OCI-LY1 (cell line): ENCODE results near the gene CDC25C.
"Not testable (repeated sequence)": the region's sequence is repeated elsewhere in the genome, so short reads cannot be mapped to it uniquely, and the experiment has no call there.

Experiments
- H2AFZ ChIP-seq: fragments of 200-600 bp; sonication (generic), shearing (Covaris generic); 2 replicates; pipeline ENCODE4 v1.6.0; 2014; ENCODE audit warnings: antibody characterized with exemption, mild to moderate bottlenecking, low read length
- H3F3A ChIP-seq: fragments of 200-600 bp; sonication (generic), shearing (Covaris generic); 2 replicates; pipeline ENCODE4 v1.6.0; 2014; ENCODE audit warnings: mild to moderate bottlenecking, antibody characterized with exemption, low read length, moderate library complexity; ENCODE audit not compliant: insufficient read depth
- H3K27ac ChIP-seq: fragments of 200-600 bp; sonication (generic); 2 replicates; pipeline ENCODE4 v1.5.1; 2014; ENCODE audit warnings: low read length, mixed run types, mild to moderate bottlenecking, low read depth; ENCODE audit not compliant: poor library complexity, severe bottlenecking
- H3K27me3 ChIP-seq: fragments of 200-600 bp; sonication (generic); 2 replicates; pipeline ENCODE4 v1.6.0; 2014; ENCODE audit warnings: antibody characterized with exemption, mild to moderate bottlenecking, low read length, moderate library complexity; ENCODE audit not compliant: insufficient read depth
- H3K36me3 ChIP-seq: fragments of 200-600 bp; sonication (generic); 2 replicates; pipeline ENCODE4 v1.6.1; 2014; ENCODE audit warnings: mild to moderate bottlenecking, antibody characterized with exemption, low read length, moderate library complexity, mixed read lengths; ENCODE audit not compliant: insufficient read depth
- H3K4me1 ChIP-seq: fragments of 200-600 bp; sonication (generic); 2 replicates; pipeline ENCODE4 v1.5.1; 2014; ENCODE audit warnings: mild to moderate bottlenecking, low read length, moderate library complexity; ENCODE audit not compliant: insufficient read depth, severe bottlenecking
- H3K4me2 ChIP-seq: fragments of 200-600 bp; sonication (generic), shearing (Covaris generic); 2 replicates; pipeline ENCODE4 v1.6.1; 2014; ENCODE audit warnings: low read length
- H3K4me3 ChIP-seq: fragments of 200-600 bp; sonication (generic); 2 replicates; pipeline ENCODE4 v1.5.1; 2014; ENCODE audit warnings: low read length, low read depth, mild to moderate bottlenecking, mixed read lengths; ENCODE audit not compliant: poor library complexity, severe bottlenecking
- H3K79me2 ChIP-seq: fragments of 200-600 bp; shearing (Covaris generic); 2 replicates; pipeline ENCODE4 v1.6.1; 2016; ENCODE audit warnings: mixed run types, low read length, mixed read lengths; ENCODE audit not compliant: insufficient read depth
- H3K9ac ChIP-seq: fragments of 200-600 bp; sonication (generic), shearing (Covaris generic); 2 replicates; pipeline ENCODE4 v1.6.1; 2014; ENCODE audit warnings: mild to moderate bottlenecking, low read length, mixed read lengths
- H3K9me2 ChIP-seq: fragments of 200-600 bp; sonication (generic), shearing (Covaris generic); 2 replicates; pipeline ENCODE4 v1.6.1; 2014; ENCODE audit warnings: low read depth, mild to moderate bottlenecking, low read length, mixed read lengths
- H3K9me3 ChIP-seq: fragments of 200-600 bp; shearing (Covaris generic); 2 replicates; pipeline ENCODE4 v1.6.1; 2014; ENCODE audit warnings: low read length, mixed read lengths
- H4K20me1 ChIP-seq: fragments of 200-600 bp; sonication (generic), shearing (Covaris generic); 2 replicates; pipeline ENCODE4 v1.6.0; 2016; ENCODE audit warnings: mild to moderate bottlenecking, low read length; ENCODE audit not compliant: insufficient read depth
- CTCF ChIP-seq: fragments of 200-600 bp; sonication (generic), shearing (Covaris generic); IDR thresholded peaks from 2 replicates; pipeline ENCODE4 v1.5.1; 2017; ENCODE audit warnings: mild to moderate bottlenecking, antibody characterized with exemption, low read length, moderate library complexity, mixed read lengths
- EZH2 ChIP-seq: fragments of 200-600 bp; sonication (generic), shearing (Covaris generic); IDR thresholded peaks from 2 replicates; pipeline ENCODE4 v1.8.0; 2017; ENCODE audit warnings: borderline replicate concordance, mixed run types, mild to moderate bottlenecking, antibody characterized with exemption, low read length, moderate library complexity, mixed read lengths

CDC25C gene

GRCh38 chr5:138257583-138257982 lies 74.0 kb downstream of the CDC25C start:
- Histone ChIP-seq H3F3A (no peaks in the 10 kb centered on the region), H3K36me3 (no peaks in the 10 kb centered on the region), H3K9me3 (no peaks in the 10 kb centered on the region), H3K4me2 (no peak overlapping the region), H4K20me1 (no peaks in the 10 kb centered on the region), H3K79me2 (no peaks in the 10 kb centered on the region), H3K27ac (no peak overlapping the region), H3K9me2 (no peaks in the 10 kb centered on the region), H3K4me1 (no peaks in the 10 kb centered on the region), H3K4me3 (no peak overlapping the region), H3K27me3 (peaks cover 9% of the 10 kb centered on the region; the same call in 1 of the 2 replicates), H2AFZ (no peak overlapping the region), H3K9ac (no peak overlapping the region)
- no peak for TF ChIP-seq EZH2
- TF ChIP-seq CTCF: no peak

GRCh38 chr5:138252944-138253343 lies 78.7 kb downstream of the CDC25C start:
- H3K4me2 ChIP-seq: no peak overlapping the region
- TF ChIP-seq CTCF (no peak), EZH2 (no peak)
- H3K4me1 ChIP-seq: no peaks in the 10 kb centered on the region
- no peaks in the 10 kb centered on the region for H3K79me2 ChIP-seq
- H3K9me2 ChIP-seq: no peaks in the 10 kb centered on the region
- H3K27me3 ChIP-seq: peaks cover 10% of the 10 kb centered on the region; the same call in 1 of the 2 replicates
- no peak overlapping the region for H3K4me3 ChIP-seq
- no peaks in the 10 kb centered on the region for H3K9me3 ChIP-seq
- no peak overlapping the region for H3K27ac ChIP-seq
- no peaks in the 10 kb centered on the region for H3K36me3 ChIP-seq
- no peaks in the 10 kb centered on the region for H3F3A ChIP-seq
- H4K20me1 ChIP-seq: no peaks in the 10 kb centered on the region
- H2AFZ ChIP-seq: no peak overlapping the region
- H3K9ac ChIP-seq: no peak overlapping the region

- H3K9me3 ChIP-seq, H3K4me3 ChIP-seq, H2AFZ ChIP-seq, H3F3A ChIP-seq, H3K4me2 ChIP-seq, H4K20me1 ChIP-seq, H3K79me2 ChIP-seq, H3K4me1 ChIP-seq, H3K36me3 ChIP-seq, H3K9me2 ChIP-seq, H3K27ac ChIP-seq, H3K9ac ChIP-seq: not testable (repeated sequence)
- peaks cover 13% of the 10 kb centered on the region; the same call in 1 of the 2 replicates for H3K27me3 ChIP-seq
These were observed 83.8 kb downstream of the CDC25C start for GRCh38 chr5:138247800-138248199.

- Histone ChIP-seq H3K36me3 (no peaks in the 10 kb centered on the region), H3K4me1 (no peaks in the 10 kb centered on the region), H3K27ac (no peak overlapping the region), H3K79me2 (no peaks in the 10 kb centered on the region), H3F3A (no peaks in the 10 kb centered on the region), H3K9ac (no peak overlapping the region), H2AFZ (no peak overlapping the region), H3K27me3 (peaks cover 13% of the 10 kb centered on the region; the same call in 1 of the 2 replicates), H4K20me1 (no peaks in the 10 kb centered on the region), H3K4me3 (no peak overlapping the region), H3K9me3 (no peaks in the 10 kb centered on the region), H3K9me2 (no peaks in the 10 kb centered on the region), H3K4me2 (no peak overlapping the region)
- TF ChIP-seq EZH2: no peak
- TF ChIP-seq CTCF: no peak
These were observed 84.8 kb downstream of the CDC25C start for GRCh38 chr5:138246822-138247221.
